ENCODE results near the gene USH2A. TPM values are rescaled to one million over a fixed set of nuclear protein-coding genes. Genes with fewer than 3 reads are reported as not detected.

The USH2A gene
- total RNA-seq, 1 experiment from 2014 or later: not detected

GRCh38 chr1:215645182-215645581, 778.1 kb downstream of the USH2A start:
- Histone ChIP-seq H3K4me3 (ENCODE audit: low read depth, low read length, poor library complexity, severe bottlenecking) (no peak overlapping the region), H3K36me3 (ENCODE audit: insufficient read depth, low read length, poor library complexity, severe bottlenecking) (no peaks in the 10 kb centered on the region), H3K27me3 (replicated peaks; ENCODE audit: insufficient read depth, low read depth, low read length, poor library complexity) (peaks cover 5% of the 10 kb centered on the region), H3K4me1 (ENCODE audit: insufficient read depth, low read length, poor library complexity, severe bottlenecking) (no peaks in the 10 kb centered on the region), H3K27ac (ENCODE audit: low read depth, low read length, poor library complexity, severe bottlenecking) (no peak overlapping the region), H3K9me3 (ENCODE audit: low read depth, low read length, poor library complexity, severe bottlenecking) (no peaks in the 10 kb centered on the region)
- intact Hi-C loops (cut with micrococcal nuclease; ENCODE audit: unreplicated experiment): no loop called here
- no peak for DNase-seq (ENCODE audit: low spot score)
- ChIA-PET CTCF (no interaction called here), POLR2A (ENCODE audit: low non-redundant PET) (no interaction called here)
- TF ChIP-seq, protein P1, sequence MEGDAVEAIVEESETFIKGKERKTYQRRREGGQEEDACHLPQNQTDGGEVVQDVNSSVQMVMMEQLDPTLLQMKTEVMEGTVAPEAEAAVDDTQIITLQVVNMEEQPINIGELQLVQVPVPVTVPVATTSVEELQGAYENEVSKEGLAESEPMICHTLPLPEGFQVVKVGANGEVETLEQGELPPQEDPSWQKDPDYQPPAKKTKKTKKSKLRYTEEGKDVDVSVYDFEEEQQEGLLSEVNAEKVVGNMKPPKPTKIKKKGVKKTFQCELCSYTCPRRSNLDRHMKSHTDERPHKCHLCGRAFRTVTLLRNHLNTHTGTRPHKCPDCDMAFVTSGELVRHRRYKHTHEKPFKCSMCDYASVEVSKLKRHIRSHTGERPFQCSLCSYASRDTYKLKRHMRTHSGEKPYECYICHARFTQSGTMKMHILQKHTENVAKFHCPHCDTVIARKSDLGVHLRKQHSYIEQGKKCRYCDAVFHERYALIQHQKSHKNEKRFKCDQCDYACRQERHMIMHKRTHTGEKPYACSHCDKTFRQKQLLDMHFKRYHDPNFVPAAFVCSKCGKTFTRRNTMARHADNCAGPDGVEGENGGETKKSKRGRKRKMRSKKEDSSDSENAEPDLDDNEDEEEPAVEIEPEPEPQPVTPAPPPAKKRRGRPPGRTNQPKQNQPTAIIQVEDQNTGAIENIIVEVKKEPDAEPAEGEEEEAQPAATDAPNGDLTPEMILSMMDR (conservative IDR thresholded peaks at IDR 0.05; ENCODE audit: low read depth, low read length): no peak
- TF ChIP-seq EZH2 (IDR thresholded peaks at IDR 0.05; ENCODE audit: borderline replicate concordance, low read depth, low read length, poor library complexity, severe bottlenecking): no peak
- no TSS peak for BruUV-seq (replicated peaks)

GRCh38 chr1:215643592-215644321, 779.5 kb downstream of the USH2A start:
- ChIA-PET CTCF (no interaction called here), POLR2A (ENCODE audit: low non-redundant PET) (no interaction called here)

GRCh38 chr1:215640429-215641148, 782.7 kb downstream of the USH2A start:
- CTCF ChIA-PET: no interaction called here

More at GRCh38 chr1:215643592-215644321, 779.5 kb downstream of the USH2A start:
- Histone ChIP-seq H3K4me3 (ENCODE audit: low read depth, low read length, poor library complexity, severe bottlenecking) (no peak overlapping the region), H3K27ac (ENCODE audit: low read depth, low read length, poor library complexity, severe bottlenecking) (no peak overlapping the region), H3K4me1 (ENCODE audit: insufficient read depth, low read length, poor library complexity, severe bottlenecking) (no peaks in the 10 kb centered on the region), H3K27me3 (replicated peaks; ENCODE audit: insufficient read depth, low read depth, low read length, poor library complexity) (no peaks in the 10 kb centered on the region), H3K9me3 (ENCODE audit: low read depth, low read length, poor library complexity, severe bottlenecking) (no peaks in the 10 kb centered on the region), H3K36me3 (ENCODE audit: insufficient read depth, low read length, poor library complexity, severe bottlenecking) (no peaks in the 10 kb centered on the region)
- no TSS peak for BruUV-seq (replicated peaks)
- intact Hi-C loops (cut with micrococcal nuclease; ENCODE audit: unreplicated experiment): no loop called here
- DNase-seq (ENCODE audit: low spot score): no peak
- TF ChIP-seq, protein P1 (conservative IDR thresholded peaks at IDR 0.05; ENCODE audit: low read depth, low read length): no peak
- TF ChIP-seq EZH2 (IDR thresholded peaks at IDR 0.05; ENCODE audit: borderline replicate concordance, low read depth, low read length, poor library complexity, severe bottlenecking): no peak

More at GRCh38 chr1:215640429-215641148, 782.7 kb downstream of the USH2A start:
- Histone ChIP-seq H3K27me3 (replicated peaks; ENCODE audit: insufficient read depth, low read depth, low read length, poor library complexity) (no peaks in the 10 kb centered on the region), H3K4me3 (ENCODE audit: low read depth, low read length, poor library complexity, severe bottlenecking) (no peak overlapping the region), H3K27ac (ENCODE audit: low read depth, low read length, poor library complexity, severe bottlenecking) (no peak overlapping the region), H3K4me1 (ENCODE audit: insufficient read depth, low read length, poor library complexity, severe bottlenecking) (no peaks in the 10 kb centered on the region), H3K9me3 (ENCODE audit: low read depth, low read length, poor library complexity, severe bottlenecking) (no peaks in the 10 kb centered on the region), H3K36me3 (ENCODE audit: insufficient read depth, low read length, poor library complexity, severe bottlenecking) (no peaks in the 10 kb centered on the region)
- intact Hi-C loops (cut with micrococcal nuclease; ENCODE audit: unreplicated experiment): no loop called here
- POLR2A ChIA-PET (ENCODE audit: low non-redundant PET): no interaction called here
- BruUV-seq (replicated peaks): no TSS peak
- no peak for DNase-seq (ENCODE audit: low spot score)
- TF ChIP-seq, protein P1 (conservative IDR thresholded peaks at IDR 0.05; ENCODE audit: low read depth, low read length): no peak
- no peak for TF ChIP-seq EZH2 (IDR thresholded peaks at IDR 0.05; ENCODE audit: borderline replicate concordance, low read depth, low read length, poor library complexity, severe bottlenecking)

Measured in A673 (cell line).